CD14-positive monocyte (primary cell): Measurements from ENCODE around the gene FAM9C. TPM values are rescaled to one million over a fixed set of nuclear protein-coding genes. Genes with fewer than 3 reads are reported as not detected.

ENCODE experiments used
- DNase-seq, 3 donors: peaks; one replicate each; pipeline ENCODE4 v3.0.0-alpha.2; 2011 to 2022
- H2AFZ ChIP-seq: 2 replicates; pipeline ENCODE4 v1.6.0; 2012; ENCODE audit warnings: mild to moderate bottlenecking, low read depth, low read length, inconsistent platforms; ENCODE audit not compliant: insufficient read depth, poor library complexity, severe bottlenecking
- H3K27ac ChIP-seq, 2 donors: 1 replicate in 1 of 2; 2 replicates in 1 of 2; pipeline ENCODE4 v1.5.1; 2012 to 2013; ENCODE audit warnings: low read length in 2 of 2, control low read depth in 1 of 2, inconsistent platforms in 1 of 2, low read depth in 1 of 2, mild to moderate bottlenecking in 1 of 2
- H3K27me3 ChIP-seq, 2 donors: one replicate each; pipeline versions ENCODE4 v1.6.0 to v1.6.1; 2011 to 2013; ENCODE audit warnings: low read length in 2 of 2; ENCODE audit not compliant: control insufficient read depth in 2 of 2, insufficient read depth in 2 of 2
- H3K36me3 ChIP-seq, 2 donors: replicated peaks in 1 of 2; 1 replicate in 1 of 2; 2 replicates in 1 of 2; pipeline versions ENCODE4 v1.5.1 to v1.6.1; 2012 to 2013; ENCODE audit warnings: low read length in 2 of 2, control low read depth in 1 of 2, inconsistent platforms in 1 of 2, mild to moderate bottlenecking in 1 of 2; ENCODE audit not compliant: insufficient read depth in 2 of 2, control insufficient read depth in 1 of 2
- H3K4me1 ChIP-seq, 2 donors: 1 replicate in 1 of 2; 2 replicates in 1 of 2; pipeline versions ENCODE4 v1.5.1 to v1.6.1; 2012 to 2013; ENCODE audit warnings: low read length in 2 of 2, control low read depth in 1 of 2, inconsistent platforms in 1 of 2, mild to moderate bottlenecking in 1 of 2, moderate library complexity in 1 of 2; ENCODE audit not compliant: insufficient read depth in 2 of 2, control insufficient read depth in 1 of 2
- H3K4me2 ChIP-seq: replicated peaks from 2 replicates; pipeline ENCODE3; 2012; ENCODE audit warnings: low read length, moderate library complexity, mild to moderate bottlenecking; ENCODE audit not compliant: poor library complexity, severe bottlenecking; ENCODE audit errors: extremely low read depth
- H3K4me3 ChIP-seq, 3 experiments: fragments of 200-600 bp in 1 of 3; sonication (generic) in 1 of 3; replicated peaks in 1 of 3; 1 replicate in 2 of 3; 2 replicates in 1 of 3; pipeline ENCODE4 v1.5.1; 2011 to 2013; ENCODE audit warnings: low read length in 3 of 3, mild to moderate bottlenecking in 3 of 3, control low read depth in 2 of 3, low read depth in 2 of 3, inconsistent platforms in 1 of 3, moderate library complexity in 1 of 3
- H3K79me2 ChIP-seq: 2 replicates; pipeline ENCODE4 v1.6.0; 2012; ENCODE audit warnings: mild to moderate bottlenecking, control low read depth, inconsistent platforms, low read length, moderate library complexity; ENCODE audit not compliant: insufficient read depth
- H3K9ac ChIP-seq: 2 replicates; pipeline ENCODE4 v1.6.0; 2017; ENCODE audit warnings: low read length, mild to moderate bottlenecking; ENCODE audit not compliant: insufficient read depth, poor library complexity, severe bottlenecking
- H3K9me3 ChIP-seq, 2 donors: replicated peaks in 1 of 2; 1 replicate in 1 of 2; 2 replicates in 1 of 2; pipeline versions ENCODE4 v1.5.1 to v1.6.1; 2012 to 2013; ENCODE audit warnings: low read length in 2 of 2, control low read depth in 1 of 2; ENCODE audit not compliant: control insufficient read depth in 1 of 2, insufficient read depth in 1 of 2
- H4K20me1 ChIP-seq: 2 replicates; pipeline ENCODE4 v1.6.0; 2012; ENCODE audit warnings: mild to moderate bottlenecking, low read length, control low read depth, moderate library complexity; ENCODE audit not compliant: insufficient read depth
- H3K27ac Mint-ChIP-seq, 7 donors: one replicate each; pipeline ENCODE4 v1.8.0; 2020; ENCODE audit warnings: mild to moderate bottlenecking in 7 of 7, mixed read lengths in 7 of 7, moderate library complexity in 6 of 7, inconsistent platforms in 2 of 7
- H3K27me3 Mint-ChIP-seq, 3 donors: one replicate each; pipeline ENCODE4 v1.8.0; 2021 to 2022; ENCODE audit warnings: low read depth in 3 of 3, mild to moderate bottlenecking in 3 of 3, mixed read lengths in 3 of 3, moderate library complexity in 3 of 3, inconsistent platforms in 1 of 3
- H3K36me3 Mint-ChIP-seq, 2 donors: one replicate each; pipeline ENCODE4 v1.8.0; 2020; ENCODE audit warnings: mixed read lengths in 2 of 2, inconsistent platforms in 1 of 2, mild to moderate bottlenecking in 1 of 2
- H3K4me1 Mint-ChIP-seq: one replicate; pipeline ENCODE4 v1.8.0; 2020; ENCODE audit warnings: mild to moderate bottlenecking, mixed read lengths
- H3K4me3 Mint-ChIP-seq, 2 donors: one replicate each; pipeline ENCODE4 v1.8.0; 2020; ENCODE audit warnings: mild to moderate bottlenecking in 2 of 2, mixed read lengths in 2 of 2, moderate library complexity in 1 of 2
- H3K9me3 Mint-ChIP-seq, 7 donors: one replicate each; pipeline ENCODE4 v1.8.0; 2020 to 2022; ENCODE audit warnings: mixed read lengths in 7 of 7, mild to moderate bottlenecking in 6 of 7, moderate library complexity in 6 of 7, inconsistent platforms in 2 of 7
- WGBS: methylation state at CpG from one replicate; pipeline ENCODE4 v1.1.5; 2013; ENCODE audit warnings: missing lambda C conversion rate; ENCODE audit not compliant: insufficient coverage; 5-methylcytosine and 5-hydroxymethylcytosine counted together
- intact Hi-C, 2 donors: fragments of 100-400 bp; cut with micrococcal nuclease; formaldehyde crosslinking; loops; one replicate each; pipeline versions ENCODE4 v1.15.0 to v1.15.1; 2023
- polyA plus RNA-seq, 3 donors: library from polyadenylated mRNA; depleted of rRNA in 1 of 3; unstranded in 2 of 3; stranded (reverse) in 1 of 3; fragments of 300-500 nt in 2 of 3; fragments of >200 nt in 1 of 3; fragmentation: Illumina TruSeq in 2 of 3; gene quantifications; 1 replicate in 2 of 3; 2 replicates in 1 of 3; pipeline ENCODE4 v1.2.3, GENCODE V29; 2012 to 2021
- TF ChIP-seq, protein P1 (sequence below): fragments of 200-600 bp; IDR thresholded peaks from one replicate; pipeline ENCODE4 v1.8.0; 2022; ENCODE audit warnings: antibody characterized with exemption, mild to moderate bottlenecking

Gene FAM9C
- polyA plus RNA-seq, 3 donors = not detected

DNA sequence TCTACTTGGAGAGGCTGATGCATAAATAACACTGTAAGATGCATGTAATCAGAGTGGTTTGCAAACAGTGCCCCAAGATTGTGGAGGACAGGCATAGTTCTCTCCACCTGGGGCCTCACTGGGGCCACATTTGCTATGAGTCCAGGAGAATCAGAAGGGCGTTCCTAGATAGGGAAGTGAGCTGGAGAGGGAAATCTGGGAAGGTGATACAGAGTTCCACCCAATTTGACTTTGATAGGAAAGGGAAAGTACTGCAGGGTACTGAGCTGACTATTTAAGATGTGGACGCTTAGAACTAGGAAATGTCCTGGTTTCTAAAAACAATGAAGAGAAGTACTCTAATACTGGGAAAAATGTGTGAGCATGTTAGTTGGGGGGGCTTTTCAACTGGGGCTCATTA lies 33.9 kb downstream of the FAM9C start:
- H3K36me3 Mint-ChIP-seq = no peaks in the 10 kb centered on the region
- Histone ChIP-seq H3K79me2 (no peaks in the 10 kb centered on the region), H3K9me3 (no peaks in the 10 kb centered on the region), H3K4me2 (no peak overlapping the region), H2AFZ (no peak overlapping the region), H3K36me3 (no peaks in the 10 kb centered on the region), H4K20me1 (no peaks in the 10 kb centered on the region), H3K27me3 (peaks cover 0 to 10% of the 10 kb centered on the region in 2 donors), H3K27ac (no peak overlapping the region), H3K4me1 (peaks cover 73 to 74% of the 10 kb centered on the region in 2 donors), H3K9ac (no peak overlapping the region), H3K4me3 (no peak overlapping the region)
- TF ChIP-seq, protein P1, sequence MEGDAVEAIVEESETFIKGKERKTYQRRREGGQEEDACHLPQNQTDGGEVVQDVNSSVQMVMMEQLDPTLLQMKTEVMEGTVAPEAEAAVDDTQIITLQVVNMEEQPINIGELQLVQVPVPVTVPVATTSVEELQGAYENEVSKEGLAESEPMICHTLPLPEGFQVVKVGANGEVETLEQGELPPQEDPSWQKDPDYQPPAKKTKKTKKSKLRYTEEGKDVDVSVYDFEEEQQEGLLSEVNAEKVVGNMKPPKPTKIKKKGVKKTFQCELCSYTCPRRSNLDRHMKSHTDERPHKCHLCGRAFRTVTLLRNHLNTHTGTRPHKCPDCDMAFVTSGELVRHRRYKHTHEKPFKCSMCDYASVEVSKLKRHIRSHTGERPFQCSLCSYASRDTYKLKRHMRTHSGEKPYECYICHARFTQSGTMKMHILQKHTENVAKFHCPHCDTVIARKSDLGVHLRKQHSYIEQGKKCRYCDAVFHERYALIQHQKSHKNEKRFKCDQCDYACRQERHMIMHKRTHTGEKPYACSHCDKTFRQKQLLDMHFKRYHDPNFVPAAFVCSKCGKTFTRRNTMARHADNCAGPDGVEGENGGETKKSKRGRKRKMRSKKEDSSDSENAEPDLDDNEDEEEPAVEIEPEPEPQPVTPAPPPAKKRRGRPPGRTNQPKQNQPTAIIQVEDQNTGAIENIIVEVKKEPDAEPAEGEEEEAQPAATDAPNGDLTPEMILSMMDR = no peak
- WGBS = no CpG with 5 or more reads among the region's 2 CpGs
- peaks cover 74% of the 10 kb centered on the region for H3K4me1 Mint-ChIP-seq
- intact Hi-C loops = no loop called here
- H3K27ac Mint-ChIP-seq = no peak overlapping the region
- no peak for DNase-seq
- peaks cover 0 to 22% (median 0%) of the 10 kb centered on the region in 3 donors for H3K27me3 Mint-ChIP-seq
- no peak overlapping the region for H3K4me3 Mint-ChIP-seq
- peaks cover 0 to 14% (median 4%) of the 10 kb centered on the region in 7 donors for H3K9me3 Mint-ChIP-seq

DNA sequence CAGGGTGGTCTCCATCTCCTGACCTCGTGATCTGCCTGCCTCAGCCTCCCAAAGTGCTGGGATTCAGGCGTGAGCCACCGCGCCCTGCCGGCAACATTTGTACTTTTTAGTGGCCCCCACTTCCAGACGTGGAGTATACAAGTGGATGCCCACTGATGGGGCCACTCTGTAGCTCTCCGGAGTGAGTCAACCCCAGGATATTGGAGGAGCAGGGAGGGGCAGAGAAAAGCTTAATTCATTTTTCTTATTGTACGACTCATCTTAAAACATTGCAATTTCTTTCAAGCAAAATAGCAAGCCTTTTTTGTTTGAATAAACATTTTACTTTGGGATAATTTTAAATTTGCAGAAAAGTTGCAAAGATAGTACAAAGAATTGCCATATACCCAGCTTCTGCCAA lies 34.6 kb downstream of the FAM9C start:
- Mint-ChIP-seq H3K27me3 (peaks cover 0 to 23% (median 0%) of the 10 kb centered on the region in 3 donors), H3K27ac (peak overlapping the region in 1 of 7 donors; percentile 38), H3K4me1 (peaks cover 78% of the 10 kb centered on the region), H3K9me3 (peaks cover 0 to 9% (median 4%) of the 10 kb centered on the region in 7 donors), H3K4me3 (no peak overlapping the region), H3K36me3 (no peaks in the 10 kb centered on the region)
- Histone ChIP-seq H3K79me2 (no peaks in the 10 kb centered on the region), H3K9ac (no peak overlapping the region), H3K4me2 (no peak overlapping the region), H3K4me1 (peaks cover 73 to 74% of the 10 kb centered on the region in 2 donors), H2AFZ (no peak overlapping the region), H3K27me3 (peaks cover 0 to 10% of the 10 kb centered on the region in 2 donors), H3K4me3 (no peak overlapping the region), H3K36me3 (no peaks in the 10 kb centered on the region), H4K20me1 (no peaks in the 10 kb centered on the region), H3K27ac (no peak overlapping the region), H3K9me3 (no peaks in the 10 kb centered on the region)
- DNase-seq = no peak
- intact Hi-C loops = loop anchor here (5.0 to 10.0 kb wide), 4 partner anchors 38 to 75 kb away; no protein-coding TSS in a partner anchor
- TF ChIP-seq, protein P1 = no peak
- WGBS = no CpG with 5 or more reads among the region's 8 CpGs
